HFF-Myc (cell line): Measurements from ENCODE around the gene ACOT9.
"Not testable (repeated sequence)": the region's sequence is repeated elsewhere in the genome, so short reads cannot be mapped to it uniquely, and the experiment has no call there.

Source experiments
- DNase-seq: peaks from one replicate; pipeline ENCODE4 v3.0.0-alpha.2; 2011; ENCODE audit warnings: low read depth; ENCODE audit errors: extremely low read depth
- H3K4me3 ChIP-seq: replicated peaks from 2 replicates; pipeline ENCODE4 v1.5.1; 2011; ENCODE audit warnings: low read depth, mild to moderate bottlenecking, control low read depth, low read length
- TF ChIP-seq, protein P1 (sequence below): IDR thresholded peaks from 2 replicates; pipeline ENCODE4 v1.5.1; 2012; ENCODE audit warnings: mild to moderate bottlenecking, low read depth, low read length, control low read depth; ENCODE audit errors: missing control alignments

The ACOT9 gene

DNA sequence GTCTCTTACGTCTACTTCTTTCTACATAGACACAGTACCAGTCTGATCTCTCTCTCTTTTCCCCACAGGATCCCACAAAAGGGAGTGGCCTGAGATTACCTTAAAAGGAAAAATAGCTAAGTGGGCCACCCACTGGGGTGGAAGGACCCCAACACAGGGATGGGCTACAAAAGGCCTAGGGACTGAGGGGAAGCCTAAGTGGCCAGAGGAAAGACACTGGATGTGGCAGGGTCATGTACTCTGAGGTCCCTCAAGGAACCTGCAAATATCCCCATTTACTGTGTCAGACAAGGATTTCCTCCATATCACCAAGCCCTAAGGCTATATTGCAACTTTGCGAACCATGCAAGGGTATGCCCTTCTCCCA is 82.3 kb downstream of the ACOT9 start:
- TF ChIP-seq, protein P1, sequence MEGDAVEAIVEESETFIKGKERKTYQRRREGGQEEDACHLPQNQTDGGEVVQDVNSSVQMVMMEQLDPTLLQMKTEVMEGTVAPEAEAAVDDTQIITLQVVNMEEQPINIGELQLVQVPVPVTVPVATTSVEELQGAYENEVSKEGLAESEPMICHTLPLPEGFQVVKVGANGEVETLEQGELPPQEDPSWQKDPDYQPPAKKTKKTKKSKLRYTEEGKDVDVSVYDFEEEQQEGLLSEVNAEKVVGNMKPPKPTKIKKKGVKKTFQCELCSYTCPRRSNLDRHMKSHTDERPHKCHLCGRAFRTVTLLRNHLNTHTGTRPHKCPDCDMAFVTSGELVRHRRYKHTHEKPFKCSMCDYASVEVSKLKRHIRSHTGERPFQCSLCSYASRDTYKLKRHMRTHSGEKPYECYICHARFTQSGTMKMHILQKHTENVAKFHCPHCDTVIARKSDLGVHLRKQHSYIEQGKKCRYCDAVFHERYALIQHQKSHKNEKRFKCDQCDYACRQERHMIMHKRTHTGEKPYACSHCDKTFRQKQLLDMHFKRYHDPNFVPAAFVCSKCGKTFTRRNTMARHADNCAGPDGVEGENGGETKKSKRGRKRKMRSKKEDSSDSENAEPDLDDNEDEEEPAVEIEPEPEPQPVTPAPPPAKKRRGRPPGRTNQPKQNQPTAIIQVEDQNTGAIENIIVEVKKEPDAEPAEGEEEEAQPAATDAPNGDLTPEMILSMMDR: no peak
- DNase-seq: no peak
- H3K4me3 ChIP-seq: no peak overlapping the region

DNA sequence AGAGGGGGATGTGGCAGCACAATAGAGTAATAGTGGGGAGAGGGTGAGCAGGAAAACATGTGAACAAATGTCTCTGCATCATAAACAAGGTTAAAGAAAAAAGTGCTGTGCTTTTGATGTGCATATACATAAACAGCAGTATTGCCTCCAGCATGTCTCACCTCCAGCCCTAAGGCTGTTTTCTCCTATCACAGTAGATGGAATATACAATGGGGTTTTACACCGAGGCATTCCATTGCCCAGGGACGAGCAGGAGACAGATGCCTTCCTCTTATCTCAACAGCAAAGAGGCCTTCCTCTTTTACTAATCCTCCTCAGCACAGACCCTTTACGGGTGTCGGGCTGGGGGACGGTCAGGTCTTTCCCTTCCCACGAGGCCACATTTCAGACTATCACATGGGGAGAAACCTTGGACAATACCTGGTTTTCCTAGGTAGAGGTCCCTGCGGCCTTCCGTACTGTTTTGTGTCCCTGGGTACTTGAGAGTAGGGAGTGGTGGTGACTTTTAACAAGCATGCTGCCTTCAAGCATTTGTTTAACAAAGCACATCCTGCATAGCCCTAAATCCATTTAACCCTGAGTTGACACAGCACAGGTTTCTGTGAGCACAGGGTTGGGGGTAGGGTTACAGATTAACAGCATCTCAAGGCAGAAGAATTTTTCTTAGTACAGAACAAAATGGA is 82.9 kb downstream of the ACOT9 start:
- DNase-seq: not testable (repeated sequence)

DNA sequence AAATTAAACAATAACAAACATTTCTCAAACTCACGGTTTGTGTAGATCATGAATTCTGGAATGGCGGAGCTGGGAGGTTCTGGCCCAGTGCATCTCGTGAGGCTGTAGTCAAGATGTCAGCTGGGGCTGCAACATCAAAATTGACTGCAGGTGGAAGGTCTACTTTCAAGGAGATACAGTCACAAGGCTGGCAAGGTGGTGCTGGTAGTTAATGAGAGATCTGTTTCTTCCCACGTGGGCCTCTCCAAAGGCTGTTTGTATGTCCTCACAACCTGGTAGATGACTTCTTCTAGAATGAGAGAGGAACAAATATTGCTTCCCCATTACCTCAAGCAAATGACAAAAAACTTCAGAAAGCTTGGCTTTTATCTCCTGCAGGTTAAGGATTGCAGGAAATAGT is 83.7 kb downstream of the ACOT9 start:
- no peak overlapping the region for H3K4me3 ChIP-seq
- DNase-seq: no peak
- TF ChIP-seq, protein P1: no peak

More for the DNA sequence above, 82.9 kb downstream of the ACOT9 start:
- H3K4me3 ChIP-seq: not testable (repeated sequence)

DNA sequence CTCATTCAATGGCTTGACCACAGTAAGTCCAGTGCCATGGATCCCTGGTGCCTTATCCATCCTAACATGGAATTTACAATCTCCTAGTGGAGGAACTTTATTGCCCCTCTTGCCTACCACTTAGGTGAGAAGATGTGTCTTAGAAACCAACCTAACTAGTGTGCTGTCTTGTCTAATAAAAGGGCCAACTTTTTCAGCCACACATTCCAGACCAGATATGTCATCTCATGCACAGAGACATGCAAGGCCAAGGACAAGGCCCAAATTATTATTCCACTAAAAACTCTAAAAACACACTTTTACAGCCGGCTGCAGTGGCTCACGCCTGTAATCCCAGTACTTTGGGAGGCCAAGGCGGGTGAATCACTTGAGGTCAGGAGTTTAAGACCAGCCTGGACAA is 86.4 kb downstream of the ACOT9 start:
- DNase-seq: no peak
- no peak overlapping the region for H3K4me3 ChIP-seq
- TF ChIP-seq, protein P1: no peak

DNA sequence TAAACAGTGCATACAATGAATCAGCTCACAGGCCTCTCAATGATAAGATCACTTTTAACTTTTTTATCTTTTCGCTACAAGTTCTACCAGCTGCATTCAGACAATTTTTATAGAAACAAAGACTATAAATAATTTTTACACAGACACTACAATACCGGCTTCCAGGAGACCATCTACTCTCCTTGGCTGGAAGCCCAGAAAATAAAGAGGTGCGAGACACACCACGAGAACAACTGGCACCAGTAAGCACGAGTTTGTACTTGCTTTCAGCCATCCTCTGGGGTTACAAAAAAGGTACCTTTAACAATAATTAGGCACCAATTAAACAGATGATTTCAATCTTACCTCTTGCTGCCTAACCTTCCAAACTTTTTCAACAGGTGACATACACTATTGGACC is 87.0 kb downstream of the ACOT9 start:
- no peak for DNase-seq
- no peak overlapping the region for H3K4me3 ChIP-seq
- TF ChIP-seq, protein P1: no peak
